Stimulated activated CD4-positive, alpha-beta T cell treated with anti-CD3 and anti-CD28 coated beads, Interleukin-4, amount 100 ng/mL, for 4 hours (primary cell): Measurements from ENCODE around the gene PRAMEF1.
"Not testable (repeated sequence)": the region's sequence is repeated elsewhere in the genome, so short reads cannot be mapped to it uniquely, and the experiment has no call there.

Experiments
- DNase-seq, 2 experiments: peaks; one replicate each; pipeline ENCODE4 v3.0.0-alpha.2; 2020

PRAMEF1 gene

DNA sequence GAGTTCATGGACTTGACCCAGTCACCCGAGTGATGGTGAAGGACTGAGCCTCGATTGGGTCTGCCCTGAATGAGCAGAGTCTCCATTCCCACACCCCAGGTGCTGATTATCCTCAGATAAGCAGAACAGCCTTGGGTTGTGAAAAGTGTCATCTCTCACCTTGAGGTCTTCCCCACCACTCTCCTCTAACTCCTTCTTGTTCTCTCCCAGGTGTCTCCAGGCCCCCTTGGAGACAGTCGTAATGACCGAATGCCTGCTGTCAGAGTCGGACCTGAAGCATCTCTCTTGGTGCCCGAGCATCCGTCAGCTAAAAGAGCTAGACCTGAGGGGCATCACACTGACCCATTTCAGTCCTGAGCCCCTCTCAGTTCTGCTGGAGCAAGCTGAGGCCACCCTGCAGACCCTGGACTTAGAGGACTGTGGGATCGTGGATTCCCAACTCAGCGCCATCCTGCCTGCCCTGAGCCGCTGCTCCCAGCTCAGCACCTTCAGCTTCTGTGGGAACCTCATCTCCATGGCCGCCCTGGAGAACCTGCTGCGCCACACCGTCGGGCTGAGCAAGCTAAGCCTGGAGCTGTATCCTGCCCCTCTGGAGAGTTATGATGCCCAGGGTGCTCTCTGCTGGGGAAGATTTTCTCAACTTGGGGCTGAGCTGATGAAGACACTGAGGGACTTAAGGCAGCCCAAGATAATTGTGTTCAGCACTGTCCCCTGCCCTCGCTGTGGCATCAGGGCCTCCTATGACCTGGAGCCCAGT, 14.2 kb upstream of the PRAMEF1 start:
- no peak for DNase-seq

GRCh38 chr1:12778061-12778460, 13.1 kb upstream of the PRAMEF1 start:
- DNase-seq = no peak

DNA sequence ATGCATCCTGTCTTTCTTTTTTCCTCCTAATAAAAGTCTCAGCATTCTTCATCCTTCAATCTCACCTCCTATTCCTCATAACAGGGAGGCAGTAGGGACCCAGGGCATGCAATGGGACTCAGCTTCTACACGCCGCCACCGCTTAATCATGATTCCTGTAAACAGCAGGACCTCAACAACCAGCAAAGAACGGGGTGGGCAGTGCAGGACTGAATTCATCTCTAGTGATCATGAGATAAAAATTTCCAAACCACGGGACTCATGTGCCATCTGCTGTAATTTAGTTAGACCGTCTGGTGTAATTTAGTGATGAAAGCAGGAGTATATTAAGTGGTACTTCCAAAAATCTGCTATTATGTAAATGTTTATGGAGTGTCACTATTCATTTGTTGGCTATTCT, 12.3 kb upstream of the PRAMEF1 start:
- no peak for DNase-seq

DNA sequence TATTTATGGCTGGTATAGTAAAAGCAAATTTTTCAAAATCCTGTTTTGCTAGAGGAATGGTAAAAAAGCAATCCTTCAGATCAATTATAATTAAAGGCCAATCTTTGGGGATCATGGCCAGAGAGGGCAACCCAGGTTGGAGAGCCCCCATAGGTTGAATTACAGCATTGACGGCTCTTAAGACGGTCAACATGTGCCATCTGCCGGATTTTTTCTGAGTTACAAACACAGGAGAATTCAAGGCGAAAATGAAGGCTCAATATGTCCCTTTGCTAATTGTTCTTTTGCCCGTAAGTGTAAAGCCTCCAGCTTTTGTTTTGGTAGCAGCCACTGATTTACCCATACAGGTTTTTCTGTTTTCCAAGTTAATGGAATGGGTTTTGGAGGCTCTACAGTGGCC, 9.7 kb upstream of the PRAMEF1 start:
- DNase-seq = not testable (repeated sequence)

GRCh38 chr1:12783783-12784182, 7.4 kb upstream of the PRAMEF1 start:
- DNase-seq = not testable (repeated sequence)

DNA sequence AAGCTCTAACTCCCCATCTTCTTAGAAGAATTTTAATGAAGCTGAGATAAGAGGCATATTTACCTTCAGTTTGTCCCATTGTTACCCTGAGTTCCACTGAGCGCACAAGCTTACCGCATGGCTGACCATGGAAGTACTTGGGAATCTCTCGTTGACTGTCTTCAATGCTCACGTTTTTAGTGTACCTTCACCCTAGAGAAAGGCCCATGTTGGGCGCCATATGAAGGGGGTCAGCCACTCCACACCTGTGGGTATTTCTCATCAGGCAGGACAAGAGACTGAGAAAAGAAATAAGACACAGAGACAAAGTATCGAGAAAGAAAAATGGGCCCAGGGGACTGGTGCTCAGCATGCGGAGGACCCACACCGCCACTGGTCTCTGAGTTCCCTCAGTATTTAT, 6.5 kb upstream of the PRAMEF1 start:
- DNase-seq = not testable (repeated sequence)

- DNase-seq = no peak
These were observed 7.7 kb downstream of the PRAMEF1 start for GRCh38 chr1:12798911-12799310.

DNA sequence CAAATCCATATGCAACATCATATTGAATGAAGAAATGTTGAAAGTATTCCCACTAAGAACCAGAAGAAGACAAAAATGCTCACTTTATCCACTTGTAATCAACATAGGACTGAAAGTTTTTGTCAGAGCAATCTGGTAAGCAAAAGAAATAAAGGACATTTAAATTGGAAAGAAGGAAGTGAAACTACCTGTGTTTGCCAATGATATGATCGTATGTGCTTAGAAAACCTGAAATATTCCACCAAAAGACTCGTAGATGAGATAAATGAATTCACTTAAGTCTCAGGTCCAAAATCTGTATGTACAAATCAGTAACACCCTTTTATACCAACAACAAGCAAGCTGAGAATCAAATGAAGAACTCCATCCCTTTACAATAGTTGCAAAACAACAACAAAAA, 8.5 kb downstream of the PRAMEF1 start:
- no peak for DNase-seq

GRCh38 chr1:12809933-12810332, 18.7 kb downstream of the PRAMEF1 start:
- no peak for DNase-seq

GRCh38 chr1:12810691-12811408, 19.7 kb downstream of the PRAMEF1 start:
- DNase-seq = no peak

GRCh38 chr1:12811409-12811784, 20.2 kb downstream of the PRAMEF1 start:
- no peak for DNase-seq

DNA sequence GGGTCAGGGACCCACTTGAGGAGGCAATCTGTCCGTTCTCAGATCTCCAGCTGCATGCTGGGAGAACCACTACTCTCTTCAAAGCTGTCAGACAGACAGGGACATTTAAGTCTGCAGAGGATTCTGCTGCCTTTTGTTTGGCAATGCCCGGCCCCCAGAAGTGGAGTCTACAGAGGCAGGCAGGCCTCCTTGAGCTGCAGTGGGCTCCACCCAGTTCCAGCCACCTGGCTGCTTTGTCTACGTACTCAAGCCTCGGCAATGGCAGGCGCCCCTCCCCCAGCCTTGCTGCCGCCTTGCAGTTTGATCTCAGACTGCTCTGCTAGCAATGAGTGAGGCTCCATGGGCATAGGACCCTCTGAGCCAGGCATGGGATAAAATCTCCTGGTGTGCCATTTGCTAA, 27.9 kb downstream of the PRAMEF1 start:
- DNase-seq = not testable (repeated sequence)

GRCh38 chr1:12831310-12831709, 40.1 kb downstream of the PRAMEF1 start, which contains the start of gene PRAMEF11:
PRAMEF11 (minus strand) TSS chr1:12831410; CDS start chr1:12828789, 2,621 bp downstream.
- DNase-seq = not testable (repeated sequence)

DNA sequence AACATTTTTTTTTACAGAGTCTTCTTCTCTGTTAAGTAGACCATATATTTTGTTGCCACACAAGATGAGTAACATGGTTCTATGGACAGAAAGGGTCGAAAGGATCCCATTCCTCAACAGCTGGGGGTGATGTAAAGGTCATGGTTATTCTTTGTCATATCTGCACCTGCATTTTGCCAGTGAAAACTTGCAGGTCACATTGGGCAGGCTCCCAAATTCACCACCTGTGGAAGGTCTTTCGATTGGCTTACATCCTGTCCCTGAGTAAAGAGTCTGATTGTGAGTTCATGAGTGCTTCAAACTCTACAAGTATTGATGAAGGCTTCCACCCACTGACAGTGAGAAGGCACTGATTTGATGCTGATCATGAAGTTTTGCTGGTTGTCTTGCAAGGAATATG, 42.1 kb downstream of the PRAMEF1 start:
- DNase-seq = not testable (repeated sequence)
